HCT116 (cell line): ENCODE data around the gene CHN1. TPM values are rescaled to one million over a fixed set of nuclear protein-coding genes. Genes with fewer than 3 reads are reported as not detected.

ENCODE experiments used
- ATAC-seq: fragments of 200-7000 bp; cut with Tn5 transposase; 2 replicates; pipeline ENCODE4 v1.9.1; 2020; ENCODE audit warnings: mild to moderate bottlenecking, moderate library complexity
- BruUV-seq: library from RNA; stranded (reverse); fragments of 400-500 nt; replicated peaks from 2 replicates; lab custom pipeline; 2021; lab: Mats Ljungman, UMichigan
- CTCF ChIA-PET: fragments of 300-600 bp; sonication (Branson Sonifier 250); formaldehyde crosslinking; loops from one replicate; lab custom pipeline; 2021; ENCODE audit warnings: antibody characterized with exemption; lab: Charles Lee
- POLR2A ChIA-PET: fragments of 300-600, 350-600 bp; sonication (Branson Sonifier 250); formaldehyde crosslinking; loops from one replicate; lab custom pipeline; 2021; ENCODE audit warnings: antibody characterized with exemption; lab: Charles Lee
- RAD21 ChIA-PET, 2 experiments: fragments of 300-600 bp; sonication (Branson Sonifier 250); formaldehyde crosslinking; loops; one replicate each; lab custom pipeline; 2023; ENCODE audit warnings: low total read pairs in 2 of 2; ENCODE audit not compliant: uncharacterized antibody in 2 of 2, unreplicated experiment in 2 of 2, low non-redundant PET in 1 of 2; lab: Charles Lee
- DNase-seq: peaks from one replicate; pipeline ENCODE4 v3.0.0-alpha.2; 2010; ENCODE audit warnings: low read depth, low spot score
- H2AFZ ChIP-seq: fragments of 200-600 bp; shearing (Covaris generic), sonication (generic); 2 replicates; pipeline ENCODE4 v1.6.1; 2017; ENCODE audit warnings: low read depth, mixed run types, mixed read lengths, antibody characterized with exemption, low read length; ENCODE audit not compliant: poor library complexity, severe bottlenecking
- H3K27ac ChIP-seq: 2 replicates; pipeline ENCODE4 v1.5.1; 2012; ENCODE audit warnings: low read depth, low read length
- H3K27me3 ChIP-seq: fragments of 200-600 bp; sonication (generic); 2 replicates; pipeline ENCODE4 v1.6.1; 2016; ENCODE audit warnings: mixed run types, low read length, mixed read lengths; ENCODE audit not compliant: insufficient read depth
- H3K36me3 ChIP-seq, 2 experiments: fragments of 200-500 bp in 1 of 2; fragments of 200-600 bp in 1 of 2; sonication (Bioruptor generic) in 1 of 2; sonication (generic) in 1 of 2; 2 replicates each; pipeline versions ENCODE4 v1.5.1 to v1.6.1; 2014 to 2016; ENCODE audit warnings: low read length in 2 of 2, inconsistent platforms in 1 of 2, mixed read lengths in 1 of 2, mixed run types in 1 of 2; ENCODE audit not compliant: insufficient read depth in 2 of 2, control insufficient read depth in 1 of 2
- H3K4me1 ChIP-seq, 2 experiments: fragments of 200-600 bp in 1 of 2; sonication (generic) in 1 of 2; 2 replicates each; pipeline versions ENCODE4 v1.5.1 to v1.6.1; 2012 to 2017; ENCODE audit warnings: low read length in 2 of 2, inconsistent platforms in 1 of 2, mild to moderate bottlenecking in 1 of 2, mixed read lengths in 1 of 2, mixed run types in 1 of 2, moderate library complexity in 1 of 2; ENCODE audit not compliant: insufficient read depth in 2 of 2, control insufficient read depth in 1 of 2
- H3K4me2 ChIP-seq: fragments of 200-600 bp; sonication (generic); 2 replicates; pipeline ENCODE4 v1.6.1; 2017; ENCODE audit warnings: mixed run types, low read length, mixed read lengths
- H3K4me3 ChIP-seq, 2 experiments: fragments of 200-600 bp in 1 of 2; sonication (generic) in 1 of 2; replicated peaks in 1 of 2; 2 replicates each; pipeline ENCODE4 v1.5.1; 2011 to 2016; ENCODE audit warnings: low read length in 2 of 2, control low read depth in 1 of 2, low read depth in 1 of 2, mild to moderate bottlenecking in 1 of 2, mixed read lengths in 1 of 2, mixed run types in 1 of 2
- H3K79me2 ChIP-seq: fragments of 200-600 bp; sonication (generic); 2 replicates; pipeline ENCODE4 v1.6.1; 2017; ENCODE audit warnings: mild to moderate bottlenecking, mixed run types, low read length, moderate library complexity, mixed read lengths; ENCODE audit not compliant: insufficient read depth
- H3K9ac ChIP-seq: fragments of 200-600 bp; sonication (generic); 2 replicates; pipeline ENCODE4 v1.6.1; 2016; ENCODE audit warnings: low read length, mixed read lengths
- H3K9me2 ChIP-seq: fragments of 200-600 bp; sonication (generic), shearing (Covaris generic); 2 replicates; pipeline ENCODE4 v1.6.1; 2017; ENCODE audit warnings: mixed run types, mild to moderate bottlenecking, moderate library complexity; ENCODE audit not compliant: insufficient read depth
- H3K9me3 ChIP-seq, 2 experiments: fragments of 200-500 bp in 1 of 2; fragments of 200-600 bp in 1 of 2; sonication (Bioruptor generic) in 1 of 2; sonication (generic) in 1 of 2; 2 replicates each; pipeline ENCODE4 v1.6.1; 2014 to 2017; ENCODE audit warnings: low read length in 2 of 2, mixed read lengths in 2 of 2, inconsistent platforms in 1 of 2, low read depth in 1 of 2, mild to moderate bottlenecking in 1 of 2, mixed run types in 1 of 2, moderate library complexity in 1 of 2; ENCODE audit not compliant: control insufficient read depth in 1 of 2, insufficient read depth in 1 of 2
- H4K20me1 ChIP-seq: fragments of 200-600 bp; sonication (generic), shearing (Covaris generic); 2 replicates; pipeline ENCODE4 v1.6.1; 2017; ENCODE audit warnings: mixed run types, mild to moderate bottlenecking, moderate library complexity; ENCODE audit not compliant: insufficient read depth
- ATF3 ChIP-seq: IDR thresholded peaks from 2 replicates; pipeline ENCODE4 v1.6.1; 2012
- CBX3 ChIP-seq: IDR thresholded peaks from 2 replicates; pipeline ENCODE4 v1.6.1; 2012; ENCODE audit warnings: low read depth
- CEBPB ChIP-seq: IDR thresholded peaks from 2 replicates; pipeline ENCODE4 v1.6.1; 2012; ENCODE audit warnings: low read depth
- CTCF ChIP-seq, 3 experiments: fragments of 200-600 bp in 1 of 3; sonication (generic) in 1 of 3; IDR thresholded peaks in 2 of 3; conservative IDR thresholded peaks in 1 of 3; 2 replicates each; pipeline ENCODE4 v1.5.1; 2012 to 2017; ENCODE audit warnings: low read depth in 2 of 3, low read length in 2 of 3, antibody characterized with exemption in 1 of 3, borderline replicate concordance in 1 of 3, control low read depth in 1 of 3, mild to moderate bottlenecking in 1 of 3, mixed read lengths in 1 of 3, mixed run types in 1 of 3, moderate library complexity in 1 of 3; ENCODE audit not compliant: insufficient read depth in 1 of 3
- EZH2 ChIP-seq: fragments of 200-600 bp; sonication (generic); IDR thresholded peaks from 2 replicates; pipeline ENCODE4 v1.6.1; 2017; ENCODE audit warnings: antibody characterized with exemption, mixed run types
- EZH2phosphoT487 ChIP-seq: fragments of 200-600 bp; IDR thresholded peaks from 2 replicates; pipeline ENCODE4 v1.6.1; 2018; ENCODE audit warnings: antibody characterized with exemption, borderline replicate concordance
- FOSL1 ChIP-seq: IDR thresholded peaks from 2 replicates; pipeline ENCODE4 v1.6.1; 2012; ENCODE audit warnings: low read depth
- JUND ChIP-seq: IDR thresholded peaks from 2 replicates; pipeline ENCODE4 v1.6.1; 2012
- POLR2A ChIP-seq: IDR thresholded peaks from 2 replicates; pipeline ENCODE4 v1.7.0; 2011; ENCODE audit warnings: borderline replicate concordance; ENCODE audit not compliant: insufficient read depth, insufficient read length; ENCODE audit errors: extremely low read depth
- POLR2AphosphoS5 ChIP-seq: IDR thresholded peaks from 2 replicates; pipeline ENCODE4 v1.6.1; 2011; ENCODE audit warnings: mild to moderate bottlenecking, low read depth, low read length, moderate library complexity
- REST ChIP-seq: IDR thresholded peaks from 2 replicates; pipeline ENCODE4 v1.6.1; 2012; ENCODE audit warnings: low read depth
- SIN3A ChIP-seq: IDR thresholded peaks from 2 replicates; pipeline ENCODE4 v1.6.1; 2012; ENCODE audit warnings: low read depth
- SP1 ChIP-seq: IDR thresholded peaks from 2 replicates; pipeline ENCODE4 v1.6.1; 2012; ENCODE audit warnings: low read depth
- SRF ChIP-seq: IDR thresholded peaks from 2 replicates; pipeline ENCODE4 v1.6.1; 2012; ENCODE audit warnings: low read depth
- TCF7L2 ChIP-seq: IDR thresholded peaks from 2 replicates; pipeline ENCODE4 v1.7.0; 2011; ENCODE audit warnings: borderline replicate concordance, inconsistent platforms; ENCODE audit not compliant: insufficient read depth, insufficient read length; ENCODE audit errors: extremely low read depth
- YY1 ChIP-seq: IDR thresholded peaks from 2 replicates; pipeline ENCODE4 v1.6.1; 2011; ENCODE audit warnings: low read length, low read depth, moderate library complexity, mild to moderate bottlenecking; ENCODE audit not compliant: insufficient replicate concordance; ENCODE audit errors: extremely low read depth
- ZBTB33 ChIP-seq: IDR thresholded peaks from 2 replicates; pipeline ENCODE4 v1.6.1; 2011; ENCODE audit warnings: mild to moderate bottlenecking, low read length, moderate library complexity; ENCODE audit not compliant: insufficient replicate concordance; ENCODE audit errors: extremely low read depth
- ZFX ChIP-seq: fragments of 450-650 bp; IDR thresholded peaks from 2 replicates; pipeline ENCODE4 v1.6.1; 2017
- ZNF274 ChIP-seq: fragments of 200-500 bp; sonication (Bioruptor generic); IDR thresholded peaks from 2 replicates; pipeline ENCODE4 v1.6.1; 2014; ENCODE audit warnings: mild to moderate bottlenecking, low read depth, low read length, inconsistent platforms
- intact Hi-C: fragments of 100-400 bp; cut with micrococcal nuclease; formaldehyde crosslinking; loops from 2 replicates; pipeline ENCODE4 v1.10.0; 2022
- total RNA-seq: library from RNA; stranded (reverse); gene quantifications from one replicate; pipeline ENCODE4 v1.2.1, GENCODE V29; 2021; ENCODE audit not compliant: unreplicated experiment
- TF ChIP-seq, protein P1 (sequence below): IDR thresholded peaks from 2 replicates; pipeline ENCODE4 v1.6.1; 2012

The CHN1 gene
- total RNA-seq, 1 experiment from 2014 or later: 3.6 TPM

DNA sequence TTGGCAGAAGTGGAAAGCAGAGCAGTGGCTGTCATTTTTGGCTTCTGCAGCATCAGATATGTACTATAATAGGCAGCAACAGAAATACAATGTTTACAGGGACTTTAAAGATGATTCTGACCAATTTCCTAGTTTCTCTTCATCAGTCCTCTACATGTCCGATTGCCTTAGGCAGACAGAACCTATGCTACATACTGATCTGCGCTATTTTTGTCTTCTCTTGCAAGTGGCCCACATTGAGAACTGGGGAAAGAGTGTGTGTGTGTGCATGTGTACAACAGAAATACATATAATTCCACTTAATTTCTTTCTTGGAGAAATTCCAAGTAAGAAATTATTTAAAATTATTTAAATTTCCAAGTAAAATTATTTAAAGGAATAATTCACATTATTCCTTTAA, 163.8 kb downstream of the CHN1 start:
- no TSS peak for BruUV-seq
- Histone ChIP-seq H3K9me3 (no peaks in the 10 kb centered on the region), H3K4me3 (no peak overlapping the region), H3K9me2 (no peaks in the 10 kb centered on the region), H3K79me2 (no peaks in the 10 kb centered on the region), H3K9ac (no peak overlapping the region), H3K36me3 (no peaks in the 10 kb centered on the region), H3K27me3 (no peaks in the 10 kb centered on the region), H3K4me2 (no peak overlapping the region)
- no peak for ATAC-seq
- intact Hi-C loops: no loop called here
- CTCF ChIA-PET: no interaction called here
- no peak for TF ChIP-seq EZH2
- TF ChIP-seq FOSL1: no peak
- no peak for TF ChIP-seq SRF
- TF ChIP-seq SP1: no peak
- TF ChIP-seq ZBTB33: no peak
- TF ChIP-seq ATF3: no peak
- TF ChIP-seq REST: no peak
- TF ChIP-seq ZNF274: no peak
- no peak for TF ChIP-seq CEBPB
- no peak for TF ChIP-seq SIN3A
- TF ChIP-seq ZFX: no peak
- no peak for TF ChIP-seq TCF7L2
- no peak for TF ChIP-seq CBX3
- no peak for TF ChIP-seq POLR2A
- TF ChIP-seq, protein P1, sequence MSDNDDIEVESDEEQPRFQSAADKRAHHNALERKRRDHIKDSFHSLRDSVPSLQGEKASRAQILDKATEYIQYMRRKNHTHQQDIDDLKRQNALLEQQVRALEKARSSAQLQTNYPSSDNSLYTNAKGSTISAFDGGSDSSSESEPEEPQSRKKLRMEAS: no peak
- TF ChIP-seq POLR2AphosphoS5: no peak
- no peak for TF ChIP-seq EZH2phosphoT487
- no peak for TF ChIP-seq CTCF (IDR thresholded peaks at IDR 0.05 in 2 of 3, conservative IDR thresholded peaks at IDR 0.05 in 1 of 3; ENCODE audit: borderline replicate concordance in 1 of 3, insufficient read depth in 1 of 3, low read depth in 2 of 3, low read length in 2 of 3)
- TF ChIP-seq YY1: no peak
- TF ChIP-seq JUND: no peak
- TF ChIP-seq, all 23 proteins: peak for 0
- no peak overlapping the region for H2AFZ ChIP-seq
- DNase-seq: no peak
- H3K4me1 ChIP-seq: peaks cover 0 to 5% of the 10 kb centered on the region in 2 experiments; a peak in 1 of 4 replicates
- no peak overlapping the region for H3K27ac ChIP-seq
- no peaks in the 10 kb centered on the region for H4K20me1 ChIP-seq
- ChIA-PET RAD21 (no interaction called here), POLR2A (no interaction called here)
